T-helper 9 cell (primary cell): ENCODE data around the gene TMEM170B.
"Not testable (repeated sequence)": the region's sequence is repeated elsewhere in the genome, so short reads cannot be mapped to it uniquely, and the experiment has no call there.

Source experiments
- DNase-seq: peaks from one replicate; pipeline ENCODE4 v3.0.0-alpha.2; 2020

TMEM170B gene

DNA sequence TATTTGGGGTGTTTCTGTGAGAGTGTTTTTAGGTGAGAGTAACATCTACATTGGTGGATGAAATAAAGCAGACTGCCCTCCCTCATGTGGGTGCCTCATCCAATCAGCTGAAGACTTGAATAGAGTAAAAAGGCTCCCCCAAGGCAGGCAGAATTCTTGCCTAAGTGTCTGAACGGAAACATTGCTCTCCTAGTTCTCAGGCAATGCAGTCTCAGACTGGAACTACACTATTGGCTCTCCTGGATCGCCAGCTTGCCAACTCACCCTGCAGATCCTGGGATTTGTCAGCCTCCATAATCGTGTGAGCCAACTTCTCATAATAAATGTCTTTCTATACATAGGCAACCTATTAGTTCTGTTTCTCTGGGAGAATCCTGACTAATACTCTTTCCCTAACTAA, 5.5 kb upstream of the TMEM170B start:
- DNase-seq: no peak

DNA sequence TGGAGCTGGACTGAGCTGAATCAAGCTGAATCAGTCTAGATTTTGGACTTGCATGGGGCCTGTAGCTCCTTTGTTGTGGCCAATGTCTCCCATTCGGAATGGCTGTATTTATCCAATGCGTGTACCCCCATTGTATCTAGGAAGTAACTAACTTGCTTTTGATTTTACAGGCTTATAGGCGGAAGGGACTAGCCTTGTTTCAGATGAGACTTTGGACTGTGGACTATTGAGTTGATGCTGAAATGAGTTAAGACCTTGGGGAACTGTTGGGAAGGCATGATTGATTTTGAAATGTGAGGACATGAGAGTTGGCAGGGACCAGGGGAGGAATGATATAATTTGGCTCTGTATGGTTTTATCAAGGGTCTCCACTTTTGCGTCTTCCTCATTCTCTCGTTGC, 3.0 kb upstream of the TMEM170B start:
- DNase-seq: no peak

DNA sequence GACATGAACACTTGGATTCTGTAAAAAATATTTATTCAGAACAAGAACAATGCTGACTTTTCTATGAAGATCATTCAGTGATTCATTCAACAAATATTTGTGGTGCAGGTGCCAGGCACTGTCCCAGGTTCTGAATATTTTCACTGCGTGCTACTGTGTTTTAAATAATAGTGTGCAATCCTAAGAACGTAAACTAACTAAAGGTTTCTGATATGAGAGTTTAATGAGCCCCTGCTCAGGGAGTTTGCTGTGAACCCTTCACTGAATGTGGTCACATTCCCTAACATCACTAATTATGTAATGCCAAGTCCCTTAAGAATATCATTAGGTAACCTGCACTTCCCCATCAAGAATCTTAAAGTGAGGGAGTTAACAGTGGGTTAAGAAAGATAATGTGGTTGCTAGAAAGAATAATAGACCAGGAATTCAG, 1.7 kb upstream of the TMEM170B start:
- no peak for DNase-seq

DNA sequence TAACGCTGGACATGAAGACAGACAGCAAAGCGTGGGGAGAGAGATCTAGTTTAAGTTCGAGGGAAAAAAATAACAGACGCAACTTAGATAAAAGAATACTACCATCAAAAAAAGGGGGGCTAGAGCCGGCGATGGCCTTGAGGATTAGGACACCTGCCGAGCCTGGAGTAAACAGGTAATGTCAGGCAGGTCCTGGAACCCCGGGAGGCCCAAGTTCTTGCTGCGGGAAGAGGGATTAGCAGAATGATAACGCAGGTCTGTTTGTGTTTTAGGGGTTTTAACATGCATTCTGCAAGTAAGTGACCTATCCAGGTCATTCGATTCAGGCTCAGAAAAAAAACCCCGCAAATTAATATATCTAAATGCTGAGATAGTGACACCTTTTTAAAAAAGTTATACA, 754 bp upstream of the TMEM170B start:
- no peak for DNase-seq

DNA sequence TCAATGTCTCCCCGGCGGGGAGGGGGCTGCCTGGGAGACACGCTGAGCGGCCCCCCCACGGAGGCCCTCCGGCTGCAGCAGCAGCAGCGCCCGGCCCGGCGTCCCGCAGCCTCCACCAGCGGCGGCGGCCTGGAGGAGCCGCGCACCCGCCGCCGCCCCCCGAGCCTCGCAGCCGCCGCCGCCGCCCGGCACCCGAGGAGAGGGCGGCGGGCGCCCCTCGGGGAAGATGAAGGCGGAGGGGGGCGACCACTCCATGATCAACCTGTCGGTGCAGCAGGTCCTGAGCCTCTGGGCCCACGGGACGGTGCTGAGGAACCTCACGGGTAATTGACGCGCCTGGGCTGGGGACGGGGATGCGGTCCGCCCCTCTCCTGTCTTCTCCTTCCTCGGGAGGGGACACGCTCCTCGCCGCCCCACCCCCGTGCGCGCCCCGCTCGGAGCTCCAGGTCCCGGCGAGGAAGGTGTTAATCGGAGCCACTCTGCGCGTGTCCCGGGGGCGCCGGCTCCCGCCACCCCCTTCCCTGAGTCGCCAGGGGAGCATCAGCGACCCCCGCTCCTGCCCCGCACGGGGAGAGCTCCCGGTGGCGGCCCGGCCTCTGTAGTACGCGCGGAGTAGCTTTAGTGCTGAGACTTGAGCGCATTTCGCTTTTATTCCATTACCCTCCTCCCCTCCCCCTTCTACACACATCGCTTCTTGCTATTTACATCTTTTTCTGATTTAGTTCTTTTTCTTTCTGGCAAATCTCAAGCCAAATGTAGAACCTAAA, 686 bp downstream of the TMEM170B start:
- peak; percentile 27 for DNase-seq

DNA sequence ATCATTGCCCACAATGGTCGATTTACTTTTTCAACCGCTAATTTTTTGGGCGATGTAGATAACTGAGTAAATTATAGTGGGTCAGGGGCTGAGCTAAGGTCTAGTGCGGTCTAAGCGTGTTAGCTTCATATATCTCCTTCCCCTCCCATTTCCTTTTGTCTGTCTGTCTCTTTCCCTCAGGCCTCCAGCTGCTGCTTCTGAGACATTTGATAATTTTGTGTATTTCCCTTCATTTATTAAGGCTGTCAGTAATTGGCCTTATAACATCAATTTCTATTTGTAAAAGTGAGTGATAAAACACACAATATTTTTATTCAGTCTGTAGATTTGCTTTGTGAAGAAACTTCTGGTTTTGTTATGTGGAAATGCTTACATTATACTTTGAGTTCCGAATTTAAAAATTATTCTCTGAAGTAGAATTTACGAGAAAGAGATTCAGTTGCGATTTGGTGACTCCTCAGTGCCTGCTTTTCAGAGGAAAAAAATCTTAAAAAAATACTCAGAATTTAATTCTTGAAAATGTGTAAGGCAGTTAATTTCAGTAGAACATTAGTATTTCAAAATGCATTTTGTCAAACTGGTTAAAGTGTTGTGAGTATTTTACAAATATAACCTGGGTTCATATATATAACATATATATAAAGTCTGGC, 1.4 kb downstream of the TMEM170B start:
- DNase-seq: no peak

DNA sequence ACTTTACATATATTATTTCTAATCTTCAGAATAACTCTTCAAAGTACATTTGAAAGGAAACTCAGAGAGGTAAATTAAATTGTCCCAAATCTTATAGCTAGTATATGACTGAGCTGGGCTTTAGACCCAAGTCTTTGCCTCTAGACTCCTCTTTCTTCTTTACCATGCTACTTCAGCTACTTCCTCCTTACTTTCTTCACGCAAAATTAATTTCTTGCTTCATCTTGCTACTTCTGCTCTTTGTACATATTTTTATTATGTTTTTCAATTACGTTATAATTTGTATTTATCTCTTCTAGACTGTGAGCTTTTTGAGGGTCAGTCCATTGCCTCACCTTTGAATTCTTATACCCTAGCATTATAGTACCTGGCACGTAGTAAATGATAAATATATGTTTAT, 5.3 kb downstream of the TMEM170B start:
- no peak for DNase-seq

DNA sequence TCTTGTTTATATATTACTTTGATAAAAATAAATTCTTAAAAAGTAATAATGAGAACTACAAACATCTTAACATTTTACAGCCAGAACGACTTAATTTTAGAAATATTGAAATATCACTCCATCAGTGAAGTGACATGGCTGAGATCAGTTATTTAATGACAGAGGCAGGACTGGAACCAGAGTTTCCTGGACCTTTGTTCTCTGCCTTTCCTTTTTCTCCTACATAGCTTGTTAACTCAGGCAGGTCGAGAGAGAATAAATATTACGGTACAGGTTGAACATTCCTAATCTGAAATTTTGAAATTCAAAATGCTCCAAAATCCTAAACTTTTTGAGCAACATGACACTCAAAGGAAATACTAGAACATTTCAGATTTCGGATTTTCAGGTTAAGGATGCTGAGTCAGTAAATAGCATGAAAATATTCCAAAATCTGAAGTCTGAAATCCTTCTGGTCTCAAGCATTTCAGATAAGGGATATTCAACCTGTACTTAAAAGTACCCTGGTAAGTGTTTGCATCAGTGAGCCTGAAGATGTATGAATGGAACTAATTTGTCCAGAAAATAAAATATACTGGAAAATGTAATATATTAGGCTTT, 6.5 kb downstream of the TMEM170B start:
- no peak for DNase-seq

DNA sequence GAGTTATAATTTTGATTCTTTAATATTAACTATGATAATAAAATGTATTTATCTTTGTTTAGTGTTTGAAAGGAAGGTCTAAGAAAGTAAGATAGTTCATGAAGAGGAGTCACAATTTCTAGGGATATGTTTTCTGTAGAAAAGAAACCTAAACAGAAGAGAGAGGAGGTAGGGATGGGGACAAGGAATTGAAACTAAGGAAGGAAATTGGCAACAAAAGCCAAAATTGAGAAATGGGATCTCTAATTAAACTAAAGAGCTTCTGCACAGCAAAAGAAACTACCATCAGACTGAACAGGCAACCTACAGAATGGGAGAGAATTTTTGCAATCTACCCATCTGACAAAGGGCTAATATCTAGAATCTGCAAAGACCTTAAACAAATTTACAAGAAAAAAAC, 10.3 kb downstream of the TMEM170B start:
- not testable (repeated sequence) for DNase-seq

DNA sequence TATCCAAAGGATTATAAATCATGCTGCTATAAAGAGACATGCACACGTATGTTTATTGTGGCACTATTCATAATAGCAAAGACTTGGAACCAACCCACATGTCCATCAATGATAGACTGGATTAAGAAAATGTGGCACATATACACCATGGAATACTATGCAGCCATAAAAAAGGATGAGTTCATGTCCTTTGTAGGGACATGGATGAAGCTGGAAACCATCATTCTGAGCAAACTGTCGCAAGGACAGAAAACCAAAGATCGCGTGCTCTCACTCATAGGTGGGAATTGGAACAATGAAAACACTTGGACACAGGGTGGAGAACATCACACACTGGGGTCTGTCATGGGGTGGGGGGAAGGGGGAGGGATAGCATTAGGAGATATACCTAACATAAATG, 11.0 kb downstream of the TMEM170B start:
- not testable (repeated sequence) for DNase-seq

DNA sequence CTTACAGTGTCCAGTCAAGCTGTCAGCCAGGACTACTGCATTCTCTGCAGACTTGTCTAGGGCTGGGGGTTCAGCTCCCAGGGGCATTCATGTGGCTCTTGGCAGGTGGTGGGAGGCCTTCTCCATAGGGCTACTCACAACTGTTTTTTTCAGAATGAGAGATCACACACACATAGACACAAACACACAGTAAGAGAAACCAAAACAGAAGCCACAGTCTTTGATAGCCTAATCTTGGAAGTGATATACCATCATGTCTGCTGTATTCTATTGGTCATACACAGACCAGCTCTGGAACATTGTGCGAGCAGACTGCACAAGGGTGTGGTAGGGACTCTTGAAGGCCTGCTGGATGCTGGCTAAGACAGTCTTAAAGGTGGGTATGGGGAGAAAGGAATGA, 13.5 kb downstream of the TMEM170B start:
- DNase-seq: no peak

DNA sequence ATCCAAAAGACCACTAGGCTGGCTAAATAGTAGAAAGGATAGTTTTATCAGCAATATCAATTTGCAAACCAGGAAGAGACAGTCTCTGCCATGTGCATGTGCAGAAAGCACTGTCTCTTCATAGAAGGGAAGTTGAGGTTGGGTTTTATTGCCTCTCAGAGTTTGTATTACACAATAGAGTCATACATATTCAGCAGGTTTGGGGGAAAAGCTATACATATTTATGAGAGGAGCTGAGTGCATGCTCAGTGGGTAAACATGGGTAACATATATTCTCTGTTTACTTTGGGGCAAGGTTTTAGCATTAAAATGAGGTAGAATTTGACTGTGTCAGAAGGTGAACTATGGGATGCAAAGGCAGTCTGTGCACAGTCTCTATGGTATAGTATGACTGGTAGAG, 14.9 kb downstream of the TMEM170B start:
- no peak for DNase-seq

DNA sequence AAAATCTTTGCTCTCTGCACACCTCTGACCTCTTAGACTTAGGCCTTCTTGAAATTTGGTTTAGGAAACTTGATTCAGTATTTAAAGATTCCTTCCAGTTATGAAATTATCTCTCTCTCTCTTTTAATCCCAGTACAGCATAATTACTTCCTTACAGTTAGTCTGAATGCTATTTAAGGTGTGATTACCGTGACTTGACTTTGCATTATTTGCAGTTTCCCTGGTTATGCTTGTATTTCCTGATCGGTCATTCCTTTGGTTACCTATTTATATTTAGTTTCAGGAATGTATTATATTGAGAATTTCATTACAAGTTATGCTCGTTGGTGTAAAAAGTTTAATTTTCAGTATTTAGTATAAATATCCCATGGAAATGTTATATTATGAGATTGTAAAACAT, 16.3 kb downstream of the TMEM170B start:
- no peak for DNase-seq

DNA sequence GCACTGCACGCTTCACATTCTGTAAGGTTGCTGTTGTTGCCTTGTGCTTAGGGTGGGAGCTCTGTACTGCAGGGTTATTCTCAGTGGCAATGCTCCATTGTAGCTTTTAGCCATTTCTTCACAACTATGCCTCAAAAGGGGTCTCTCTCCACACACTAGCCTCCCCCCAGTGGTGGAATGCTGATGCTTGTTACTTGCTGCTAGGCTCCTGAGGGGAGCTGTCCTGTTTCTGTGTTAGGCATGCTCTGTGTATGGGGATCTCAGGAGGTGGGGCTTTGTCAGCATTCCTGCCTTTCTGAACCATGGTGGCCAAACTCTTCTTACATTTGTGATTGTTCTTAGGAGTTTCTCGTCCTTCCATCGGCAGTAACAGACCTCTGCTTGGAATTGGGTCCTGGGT, 18.8 kb downstream of the TMEM170B start:
- no peak for DNase-seq

DNA sequence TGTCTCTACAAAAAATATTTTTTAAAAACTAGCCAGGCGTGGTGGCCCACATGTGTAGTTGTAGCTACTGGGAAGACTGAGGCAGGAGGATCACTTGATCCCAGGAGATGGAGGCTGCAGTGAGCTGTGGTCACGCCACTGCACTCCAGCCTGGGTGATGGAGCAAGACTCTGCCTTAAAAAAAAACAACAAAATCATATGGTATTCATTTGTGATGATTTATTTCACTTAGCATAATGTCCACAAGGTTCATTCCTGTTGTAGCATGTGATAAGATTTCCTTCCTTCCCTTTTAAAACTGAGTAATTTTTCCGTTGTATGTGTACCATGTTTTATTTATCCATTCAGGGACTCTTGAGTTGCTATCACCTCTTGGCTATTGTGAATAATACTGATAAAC, 26.2 kb downstream of the TMEM170B start:
- no peak for DNase-seq

DNA sequence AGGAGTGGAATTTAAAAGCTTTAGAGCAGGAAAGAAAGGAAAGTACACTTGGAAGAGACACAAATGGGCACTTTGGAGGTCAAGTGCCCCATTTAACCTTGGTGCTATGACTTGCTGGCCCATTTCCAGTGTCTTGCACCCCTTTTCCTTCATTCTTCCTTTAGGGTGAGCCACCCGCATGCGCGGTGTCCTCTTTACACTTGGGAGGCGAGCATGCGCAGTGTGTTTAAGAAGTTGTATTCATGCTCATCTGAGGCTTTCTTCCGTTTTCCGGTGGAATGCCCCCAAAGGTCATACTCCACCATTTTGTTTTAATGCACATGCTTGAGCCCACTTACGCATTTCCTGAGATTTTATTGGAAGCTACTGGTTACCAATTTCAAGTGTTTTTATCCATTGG, 29.1 kb downstream of the TMEM170B start:
- no peak for DNase-seq

DNA sequence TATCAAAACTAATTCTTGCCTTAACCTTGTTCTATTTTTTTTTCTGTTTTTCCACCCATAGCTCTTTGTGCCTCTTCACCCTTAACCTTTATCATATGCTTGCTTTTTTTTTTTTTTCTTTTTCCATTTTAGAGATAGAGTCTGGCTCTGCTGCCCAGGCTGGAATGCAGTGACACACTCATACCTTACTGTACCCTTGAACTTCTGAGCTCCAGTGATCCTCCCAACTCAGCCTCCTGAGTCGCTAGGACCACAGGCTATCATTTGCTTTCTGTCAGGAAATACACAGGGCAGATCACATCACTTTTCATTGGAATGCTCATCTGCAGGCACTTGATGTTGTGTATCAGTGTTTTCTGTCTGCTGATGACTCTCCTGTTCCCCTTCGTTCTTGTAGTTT, 33.5 kb downstream of the TMEM170B start:
- no peak for DNase-seq

DNA sequence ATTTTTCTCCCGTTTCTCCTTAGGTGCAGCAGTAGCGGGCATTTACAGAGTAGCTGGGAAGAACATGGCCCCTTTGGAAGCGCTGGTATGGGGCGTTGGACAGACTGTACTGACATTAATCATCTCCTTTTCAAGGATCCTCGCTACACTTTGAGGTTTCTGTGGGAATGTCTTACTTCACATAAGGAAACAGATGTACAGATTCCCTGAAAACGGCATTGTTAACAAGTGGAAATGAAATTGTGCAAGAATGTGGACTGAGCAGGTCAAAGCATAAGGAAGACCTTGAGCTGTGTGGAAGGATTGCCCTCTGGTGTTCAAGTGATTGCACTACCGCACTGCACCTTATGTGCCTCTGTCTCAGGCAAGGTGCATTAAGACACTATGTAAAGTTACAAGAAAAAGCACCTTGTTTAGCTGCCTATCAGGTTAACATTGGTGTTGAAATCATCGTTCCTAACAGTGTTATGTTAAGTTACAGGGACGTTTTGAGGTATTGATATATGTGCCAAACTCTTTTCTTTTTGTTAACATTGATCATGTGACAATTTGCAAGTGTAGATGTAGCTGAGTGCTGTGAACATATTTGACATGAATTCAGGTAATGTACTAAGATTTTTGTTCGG, 38.0 kb downstream of the TMEM170B start:
- DNase-seq: peak; percentile 7

DNA sequence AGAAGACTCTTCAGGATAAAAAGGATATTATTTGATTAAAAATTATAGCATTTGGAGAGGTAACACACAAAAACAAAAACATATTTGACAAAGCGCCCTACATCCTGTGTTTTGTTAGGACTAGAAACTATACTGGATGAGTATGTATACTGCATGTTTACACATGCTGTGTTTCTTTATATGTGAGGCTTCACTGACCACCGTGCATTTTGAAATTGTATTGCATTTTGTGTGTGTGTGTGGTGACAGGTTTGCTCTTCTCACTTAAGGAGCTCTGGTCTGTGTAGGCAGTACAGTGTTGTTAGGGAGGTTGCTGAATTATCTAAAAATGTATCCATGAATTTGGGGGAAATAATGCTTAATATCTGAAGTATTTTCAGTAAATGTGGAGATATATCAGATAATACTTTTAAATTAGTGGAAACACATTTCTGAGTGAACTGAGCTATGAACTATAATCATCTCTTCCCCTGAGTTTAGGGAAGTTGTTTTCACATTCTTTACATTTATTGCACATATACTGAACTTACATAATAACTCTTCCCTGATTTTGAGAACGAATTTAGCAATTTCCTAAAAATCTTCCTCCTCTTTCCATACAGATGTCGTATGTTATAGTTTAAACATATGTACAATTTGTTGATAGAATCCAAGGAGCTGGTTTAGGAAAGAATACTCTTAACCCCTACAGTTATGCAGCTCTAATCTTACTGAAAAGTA, 43.3 kb downstream of the TMEM170B start:
- no peak for DNase-seq

DNA sequence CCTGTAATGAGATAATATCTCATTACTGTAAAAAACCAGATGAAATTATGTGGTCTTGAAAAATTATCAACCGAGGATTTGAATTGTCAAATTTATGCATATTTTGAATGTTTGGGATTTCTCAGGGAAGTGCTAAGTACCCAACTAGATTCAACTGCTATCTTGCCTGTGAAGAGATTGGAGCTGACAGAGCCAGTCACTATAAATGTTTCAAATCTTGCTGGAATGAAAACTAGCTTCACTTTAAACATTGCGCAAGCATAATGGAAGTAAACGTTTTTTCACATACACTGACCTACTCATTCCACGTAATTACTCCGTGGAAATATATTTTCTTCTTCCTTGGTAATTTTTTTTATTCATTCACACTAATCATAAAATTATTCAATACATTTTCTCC, 46.7 kb downstream of the TMEM170B start:
- DNase-seq: no peak

DNA sequence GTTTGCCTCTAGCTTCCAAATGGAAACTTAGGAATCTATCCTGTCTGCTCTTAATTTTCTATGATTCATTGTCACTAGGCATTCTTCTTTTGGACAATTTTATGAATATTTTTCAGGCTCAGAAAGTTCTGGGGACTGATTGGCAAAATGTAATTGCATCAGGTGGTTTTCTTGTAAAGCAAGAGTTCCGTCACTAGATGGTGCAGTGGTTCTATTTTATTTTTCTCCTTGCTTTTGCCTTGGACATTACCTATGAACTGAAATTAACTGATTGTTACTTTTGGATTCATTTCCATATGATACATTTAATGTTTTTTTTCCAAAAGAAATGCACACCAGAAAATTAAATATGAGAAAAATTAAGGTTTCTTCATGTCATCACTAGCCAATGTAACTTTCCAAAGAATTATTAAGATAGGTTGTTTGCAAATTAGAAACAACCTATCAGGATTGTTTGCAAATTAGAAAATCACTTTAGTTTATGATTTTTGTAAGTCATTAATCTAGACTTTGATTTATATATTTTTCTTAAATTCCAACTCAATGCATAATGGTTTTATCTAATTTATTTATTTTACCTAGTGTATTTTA, 48.0 kb downstream of the TMEM170B start:
- DNase-seq: no peak

DNA sequence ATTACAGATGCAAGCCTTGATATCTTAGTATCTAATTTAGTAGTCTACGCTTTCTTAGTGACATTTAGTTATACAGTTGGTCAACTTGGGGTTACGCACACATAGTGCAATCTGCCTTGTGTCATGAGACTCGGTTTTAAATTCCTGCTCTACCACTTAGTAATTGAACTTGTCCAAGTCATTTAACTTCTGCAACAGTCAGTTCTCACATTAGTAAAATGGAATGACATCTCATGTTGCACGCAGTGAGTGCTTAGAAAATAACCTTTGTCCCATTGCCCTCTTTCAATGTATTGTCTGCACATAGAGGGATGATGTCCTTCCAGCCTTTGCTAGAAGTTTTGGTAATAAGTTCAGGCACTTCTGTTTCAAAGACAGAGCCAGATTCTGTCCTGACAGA, 48.6 kb downstream of the TMEM170B start:
- DNase-seq: no peak

DNA sequence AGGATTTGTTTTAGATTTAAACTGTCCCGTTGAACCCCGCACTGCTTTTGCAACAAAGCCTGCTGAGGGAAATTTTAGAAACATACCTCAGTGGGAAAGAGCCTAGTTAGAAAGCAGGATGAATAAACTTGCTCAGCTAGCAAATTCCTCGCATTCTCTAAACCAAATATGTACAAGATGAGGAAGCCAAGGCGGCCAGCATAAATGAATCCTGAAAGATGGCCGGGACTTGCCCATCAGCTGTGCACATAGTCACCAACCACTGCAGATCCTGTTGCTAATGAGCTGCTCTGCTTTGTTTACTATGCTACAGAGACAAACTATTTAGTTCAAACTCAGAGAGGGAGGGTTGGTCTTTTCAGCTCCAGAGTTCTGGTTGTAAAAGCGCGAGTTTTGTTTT, 49.0 kb downstream of the TMEM170B start:
- no peak for DNase-seq
